Activated CD8-positive, alpha-beta memory T cell treated with anti-CD3 and anti-CD28 coated beads for 24 hours (primary cell): Measurements from ENCODE around the gene OXCT1.

Source experiments
- DNase-seq: peaks from one replicate; pipeline ENCODE4 v3.0.0-alpha.2; 2020

Gene OXCT1

DNA sequence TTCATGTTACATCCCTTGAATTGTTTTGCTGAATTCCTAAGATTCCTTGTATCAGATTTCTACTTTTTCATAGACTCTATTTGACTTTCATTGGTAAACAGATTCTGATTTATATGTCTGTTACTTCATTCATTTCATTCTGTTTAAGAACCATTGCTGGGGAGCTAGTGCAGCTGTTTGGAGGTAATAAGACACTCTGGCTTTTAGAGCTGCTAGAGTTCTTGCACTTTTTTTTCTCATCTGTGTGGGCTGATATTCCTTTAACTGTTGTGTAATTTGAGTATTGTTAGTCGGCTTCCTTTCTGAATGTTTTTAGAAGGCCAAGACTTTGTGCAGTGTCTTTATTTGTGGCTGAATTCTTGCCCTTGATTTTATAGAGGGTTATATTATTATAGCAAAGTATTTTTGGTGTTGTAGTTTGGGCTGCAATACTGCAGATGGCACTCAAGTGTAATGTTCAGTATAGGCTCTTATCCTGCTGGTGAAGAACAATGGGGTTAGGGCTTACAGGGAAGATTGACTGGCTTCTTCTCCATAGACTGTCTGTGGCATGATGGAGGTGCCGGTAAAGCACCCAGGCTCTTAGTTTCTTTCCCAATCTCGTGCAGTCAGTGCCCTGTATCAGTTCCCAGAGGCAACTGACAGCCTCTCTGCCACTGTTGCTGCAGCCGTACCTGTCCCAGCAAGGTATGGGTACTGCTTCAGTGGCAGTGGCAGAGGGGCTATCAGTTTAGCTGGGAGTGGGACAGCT, 162.2 kb downstream of the OXCT1 start:
- DNase-seq, result no peak

DNA sequence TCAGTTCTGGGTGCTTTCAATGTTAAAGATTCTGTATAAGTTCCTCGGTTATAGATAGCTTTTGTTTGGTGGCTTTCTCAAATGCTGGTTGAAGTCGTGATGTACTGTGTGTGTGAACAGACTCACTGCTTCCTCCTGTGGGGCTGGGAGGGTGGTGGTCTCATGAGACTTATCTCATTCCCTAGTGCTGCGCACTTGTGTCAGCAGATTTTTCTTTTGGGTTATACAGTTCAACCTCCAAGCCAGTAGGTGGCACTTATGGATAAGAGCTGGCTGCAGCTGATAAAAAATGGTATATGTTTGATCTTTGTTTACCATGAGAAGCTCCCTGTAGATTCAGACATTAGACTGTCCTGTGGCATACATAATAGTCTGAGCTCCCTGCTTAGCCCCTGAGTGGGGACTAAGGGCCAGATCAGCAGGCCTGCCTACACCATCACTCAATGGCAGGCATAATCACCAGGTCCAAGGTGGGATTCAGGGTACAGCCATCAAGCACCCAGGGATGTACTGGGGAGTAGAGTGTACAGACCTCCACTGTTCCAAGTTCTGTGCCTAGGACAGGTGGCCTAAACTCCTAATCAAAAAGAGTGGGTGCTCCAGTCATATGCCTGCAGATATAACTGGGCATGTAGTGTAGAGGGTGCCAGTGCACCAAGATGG, 174.2 kb downstream of the OXCT1 start:
- no peak for DNase-seq

DNA sequence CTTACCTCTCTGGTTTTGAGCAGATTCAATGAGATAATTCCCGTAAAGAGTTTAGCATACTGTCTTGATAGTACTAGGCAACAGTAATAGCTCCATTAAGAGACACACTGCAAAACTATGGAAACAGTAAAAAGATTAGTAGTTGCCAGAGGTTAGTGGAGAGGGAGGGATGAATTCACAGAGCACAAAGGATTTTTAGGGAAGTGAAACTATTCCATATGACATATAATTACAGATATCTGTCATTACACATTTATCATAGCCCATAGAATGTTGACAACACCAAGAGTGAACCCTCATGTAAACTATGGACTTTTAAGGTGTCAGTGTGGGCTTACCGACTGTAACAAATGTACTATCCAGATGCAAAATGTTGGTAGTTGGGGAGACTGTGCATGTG, 183.5 kb downstream of the OXCT1 start:
- no peak for DNase-seq

DNA sequence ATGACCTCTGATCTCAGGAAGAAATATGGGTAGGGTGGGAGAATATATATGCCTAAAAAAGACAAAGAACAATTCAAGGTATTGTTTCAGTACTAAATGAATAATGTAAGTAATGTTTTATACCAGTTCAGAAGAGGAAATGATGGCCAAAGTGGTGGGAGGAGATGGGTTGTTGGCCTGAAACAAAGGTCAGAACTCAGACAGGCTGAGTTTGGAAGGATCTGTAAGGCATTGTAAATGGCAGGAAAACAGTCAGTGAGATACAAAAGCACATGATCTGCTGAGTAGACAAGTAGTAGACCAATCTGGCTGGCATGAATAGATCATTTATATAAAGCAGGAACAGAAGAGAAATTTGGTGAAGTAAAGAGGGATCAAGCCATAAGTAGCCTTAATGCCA, 184.0 kb downstream of the OXCT1 start:
- DNase-seq, result no peak

DNA sequence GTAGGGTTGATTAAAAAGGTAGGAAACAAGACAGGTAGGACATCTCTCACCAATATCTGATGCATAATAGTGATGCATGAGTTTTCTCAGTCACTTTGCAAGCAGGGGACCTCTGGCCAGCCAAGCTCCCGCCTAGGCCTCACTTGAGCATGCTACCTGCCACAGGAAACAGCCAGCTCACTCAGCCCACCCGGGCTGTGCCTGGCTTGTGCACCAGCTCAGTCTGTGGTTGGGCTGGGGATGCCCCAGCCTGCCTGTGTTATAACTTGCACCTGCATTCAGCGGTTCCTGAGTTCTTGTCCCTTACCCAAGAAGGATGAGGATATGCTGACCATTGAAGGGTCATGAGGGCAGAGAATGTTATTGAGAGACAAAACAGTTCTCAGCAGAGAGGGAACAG, 187.0 kb downstream of the OXCT1 start:
- no peak for DNase-seq

DNA sequence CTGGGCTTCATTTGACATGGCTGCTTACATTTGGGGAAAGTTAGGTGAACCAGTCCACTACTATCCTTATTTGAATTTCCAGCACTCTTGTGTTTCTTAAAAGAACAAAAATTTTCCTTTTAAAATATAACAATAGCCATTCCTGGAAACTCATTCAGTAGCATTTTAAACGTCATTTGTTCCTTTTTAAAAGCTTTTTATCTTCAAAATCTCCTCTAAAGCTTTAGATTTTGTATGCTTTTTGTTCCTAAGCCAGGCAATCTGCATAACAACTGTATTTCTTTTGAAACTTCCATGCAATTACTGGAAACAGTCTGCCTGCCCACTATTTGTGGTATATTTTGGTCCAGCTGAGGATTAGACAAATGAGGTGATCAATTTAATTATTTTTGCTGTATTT, 187.6 kb downstream of the OXCT1 start:
- DNase-seq, result no peak

DNA sequence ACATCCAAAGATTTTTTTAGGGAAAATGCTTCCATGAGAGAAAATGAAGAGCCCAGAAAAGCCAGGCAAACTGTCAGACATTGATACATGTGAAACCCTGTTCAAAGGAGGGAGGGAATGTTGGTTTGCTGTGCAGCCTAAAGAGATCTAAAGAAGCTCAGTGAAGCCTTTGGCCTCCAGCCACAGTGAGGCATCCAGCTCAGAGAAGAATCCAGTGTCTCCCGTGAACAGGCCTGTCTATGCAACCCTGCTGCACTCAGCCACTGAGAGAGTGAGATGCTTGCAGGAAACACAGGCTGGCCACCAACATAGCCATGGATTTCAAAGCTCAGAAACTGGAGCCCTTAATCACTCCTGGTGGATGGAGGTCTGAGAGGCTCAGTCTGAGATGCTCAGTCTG, 188.4 kb downstream of the OXCT1 start:
- DNase-seq, result no peak
